GM18873 (cell line): ENCODE measurements around the gene TMEM126A.

Experiments used
- ATAC-seq: cut with Tn5 transposase; IDR thresholded peaks from one replicate; pipeline ENCODE4 v1.9.1; 2021; ENCODE audit warnings: mild to moderate bottlenecking, moderate library complexity, moderate number of reproducible peaks; ENCODE audit not compliant: unreplicated experiment, low FRiP score

TMEM126A gene

GRCh38 chr11:85694385-85694980, 46.7 kb downstream of the TMEM126A start:
- ATAC-seq = no peak

GRCh38 chr11:85695546-85695945, 47.8 kb downstream of the TMEM126A start:
- ATAC-seq = no peak

- no peak for ATAC-seq
These were observed 50.0 kb downstream of the TMEM126A start for GRCh38 chr11:85697747-85698146.

GRCh38 chr11:85698195-85698594, 50.4 kb downstream of the TMEM126A start:
- ATAC-seq = no peak

DNA sequence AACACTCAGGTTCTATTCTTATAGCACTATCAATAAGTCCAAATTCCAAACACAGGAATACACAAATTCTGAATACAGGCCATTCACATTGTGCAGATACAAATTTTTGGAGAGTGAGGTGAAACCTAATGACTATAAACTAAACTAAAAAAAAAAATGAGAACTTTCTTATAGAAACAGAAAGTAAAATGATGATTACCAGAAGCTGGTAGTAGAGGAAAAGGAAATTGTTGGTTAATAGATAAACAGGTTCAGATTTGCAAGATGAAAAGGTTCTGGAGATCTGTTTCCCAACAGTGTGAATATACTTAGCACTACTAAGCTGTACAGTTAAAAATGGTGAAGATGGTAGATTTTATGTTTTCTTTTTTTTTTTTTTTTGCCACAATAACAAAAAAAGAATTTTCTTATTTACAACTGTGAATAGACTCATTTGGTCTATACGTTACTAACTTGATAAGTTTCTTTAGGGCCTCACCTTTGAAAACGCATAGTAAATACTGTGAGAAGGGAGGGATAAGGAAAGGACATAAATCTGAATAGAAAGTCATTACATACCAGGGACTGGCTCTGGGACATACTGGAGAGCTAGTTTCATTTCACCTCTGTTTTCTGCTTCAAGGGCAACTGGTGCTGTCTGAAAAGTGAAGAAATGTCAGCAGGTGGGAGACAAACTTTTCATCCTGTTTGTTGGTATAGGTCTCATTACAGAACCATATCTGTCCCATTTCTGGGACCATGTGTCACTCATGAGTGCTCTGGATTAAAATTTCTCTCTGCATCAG, 52.4 kb downstream of the TMEM126A start:
- peak; percentile 93 for ATAC-seq

DNA sequence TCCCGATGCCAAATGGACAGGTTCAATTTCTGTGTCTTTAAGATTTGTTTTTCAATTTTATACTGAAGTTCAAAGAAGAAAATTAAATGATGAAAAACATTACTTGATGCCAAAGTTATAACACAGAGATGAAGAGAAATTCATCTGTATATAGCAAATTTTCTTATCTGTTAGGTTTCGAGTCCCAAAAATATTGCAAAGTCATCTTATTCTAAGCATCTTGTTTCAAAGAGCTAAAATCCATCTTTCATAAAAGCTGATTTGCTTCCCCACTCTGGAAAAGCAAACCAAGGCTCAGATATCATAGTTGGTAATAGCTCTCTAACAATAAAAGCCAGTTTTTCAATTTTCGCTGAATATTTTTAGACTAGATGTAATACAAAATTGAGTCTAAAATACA, 57.2 kb downstream of the TMEM126A start:
- no peak for ATAC-seq

- ATAC-seq = no peak
These were observed 58.0 kb downstream of the TMEM126A start for GRCh38 chr11:85705800-85706199.
